Choroid plexus epithelial cell (primary cell): ENCODE results near the gene MUC20.

Experiments
- DNase-seq: peaks from one replicate; pipeline ENCODE4 v3.0.0-alpha.2; 2010; ENCODE audit warnings: low read depth
- H3K4me3 ChIP-seq: 2 replicates; pipeline ENCODE4 v1.5.1; 2011; ENCODE audit warnings: low read depth, mild to moderate bottlenecking, control low read depth, low read length, moderate library complexity
- CTCF ChIP-seq: conservative IDR thresholded peaks from 2 replicates; pipeline ENCODE4 v1.5.1; 2011; ENCODE audit warnings: low read depth, mild to moderate bottlenecking, control low read depth, inconsistent platforms, low read length, moderate library complexity

The MUC20 gene

DNA sequence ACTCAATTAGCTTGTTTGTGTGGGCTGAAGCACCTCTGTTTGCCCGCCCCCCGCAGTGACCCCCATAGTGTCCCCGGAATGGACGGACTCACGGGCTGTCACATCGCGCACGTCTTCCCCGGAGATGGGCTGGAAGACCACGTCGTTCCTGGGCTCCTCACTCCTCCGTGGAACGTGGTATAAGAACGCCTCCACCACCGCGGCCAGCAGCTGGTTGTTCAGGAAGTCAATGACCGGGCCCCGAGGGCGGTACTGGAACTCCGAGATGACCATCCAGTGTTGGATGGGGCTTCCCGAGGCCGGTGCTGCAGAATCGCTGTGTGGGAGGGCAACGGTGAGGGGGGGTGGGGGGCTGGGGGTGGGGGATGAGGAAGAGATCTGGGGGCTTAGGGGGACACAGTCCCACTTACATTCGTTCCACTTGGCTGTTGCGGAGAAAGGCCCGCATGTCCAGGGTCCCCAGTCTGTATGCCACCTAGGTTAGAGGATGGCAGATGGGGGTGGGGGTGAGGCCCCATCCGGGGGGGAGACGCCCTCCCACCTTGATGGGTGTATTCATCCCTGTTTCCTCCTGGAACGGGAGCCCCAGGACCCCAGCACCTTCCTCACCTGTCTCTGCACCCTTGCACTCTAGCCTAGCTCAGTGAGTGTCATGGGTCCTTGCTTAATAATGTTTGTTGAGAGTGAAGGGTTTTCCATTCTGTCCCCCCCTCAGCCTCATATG lies 30.2 kb downstream of the MUC20 start:
- DNase-seq = no peak
- TF ChIP-seq CTCF = no peak
- no peak overlapping the region for H3K4me3 ChIP-seq

- no peak for TF ChIP-seq CTCF
- no peak for DNase-seq
- H3K4me3 ChIP-seq = no peak overlapping the region
These were observed 30.8 kb downstream of the MUC20 start for GRCh38 chr3:195751560-195751959.

GRCh38 chr3:195752066-195752465 lies 31.3 kb downstream of the MUC20 start:
- no peak overlapping the region for H3K4me3 ChIP-seq
- no peak for TF ChIP-seq CTCF
- no peak for DNase-seq

DNA sequence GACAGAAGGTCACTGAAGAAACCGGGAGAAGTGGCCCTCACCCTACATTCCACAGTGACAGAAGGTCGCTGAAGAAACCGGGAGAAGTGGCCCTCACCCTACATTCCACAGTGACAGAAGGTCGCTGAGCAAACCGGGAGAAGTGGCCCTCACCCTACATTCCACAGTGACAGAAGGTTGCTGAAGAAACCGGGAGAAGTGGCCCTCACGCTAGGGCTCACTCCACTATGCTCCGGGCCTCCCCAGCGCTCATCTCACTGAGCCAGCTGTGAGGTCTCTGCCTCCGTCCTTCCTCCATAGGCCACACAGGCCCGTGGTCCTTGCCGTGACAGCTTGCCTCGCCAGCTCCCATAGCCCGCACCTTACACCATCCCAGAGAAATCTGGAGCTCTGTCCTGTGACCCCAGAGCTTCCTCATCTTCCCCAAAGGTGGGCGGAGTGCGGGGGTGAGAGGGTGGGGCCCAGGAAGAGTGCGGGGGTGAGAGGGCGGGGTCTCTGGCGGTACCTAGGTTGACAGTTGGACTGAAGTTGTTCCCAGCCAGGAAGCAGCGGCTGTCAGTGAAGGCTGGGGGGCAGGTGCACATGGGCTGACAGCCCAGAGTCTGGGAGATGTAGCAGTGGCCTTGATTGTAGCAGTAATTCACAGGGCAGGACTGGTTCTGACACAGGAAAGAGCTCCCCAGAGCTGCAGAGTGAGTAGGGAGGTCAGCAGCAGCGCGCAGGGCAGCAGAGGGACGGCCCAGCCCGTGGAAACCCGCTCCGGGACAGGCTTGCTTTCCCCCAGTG lies 32.0 kb downstream of the MUC20 start:
- no peak overlapping the region for H3K4me3 ChIP-seq
- no peak for DNase-seq
- TF ChIP-seq CTCF = no peak

DNA sequence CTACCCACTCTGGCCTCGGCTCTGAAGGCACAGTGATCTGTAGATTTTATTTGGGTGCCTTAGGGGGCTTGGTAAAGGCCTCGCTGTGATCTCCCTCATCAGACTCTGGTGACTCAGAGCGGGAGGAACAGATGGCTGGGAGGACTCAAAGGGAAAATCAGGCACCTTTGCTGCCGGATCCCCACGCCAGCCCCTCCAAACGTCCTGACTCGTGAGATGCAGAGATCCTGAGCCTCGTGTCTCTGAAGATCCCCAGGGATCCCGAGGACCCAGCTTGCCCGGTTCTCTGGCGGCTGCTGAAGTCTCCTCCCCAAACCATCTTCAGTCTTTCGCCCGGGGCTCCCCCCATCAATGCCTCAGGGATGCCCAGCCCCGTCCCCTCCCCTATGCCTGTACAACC lies 32.8 kb downstream of the MUC20 start:
- H3K4me3 ChIP-seq = no peak overlapping the region
- no peak for TF ChIP-seq CTCF
- no peak for DNase-seq

GRCh38 chr3:195754141-195754540 lies 33.4 kb downstream of the MUC20 start:
- no peak for TF ChIP-seq CTCF
- no peak overlapping the region for H3K4me3 ChIP-seq
- no peak for DNase-seq
